ENCODE results near the gene FOLR3.
"Not testable (repeated sequence)": the region's sequence is repeated elsewhere in the genome, so short reads cannot be mapped to it uniquely, and the experiment has no call there.

FOLR3 gene

GRCh38 chr11:72136684-72137262, 1.2 kb downstream of the FOLR3 start:
- no peak for TF ChIP-seq CTCF (IDR thresholded peaks at IDR 0.05; ENCODE audit: insufficient read depth, missing control alignments)
- DNase-seq (ENCODE audit: insufficient read length, low spot score), result no peak
- no peak for FAIRE-seq

GRCh38 chr11:72138821-72139390, 3.4 kb downstream of the FOLR3 start:
- no peak for DNase-seq (ENCODE audit: insufficient read length, low spot score)
- FAIRE-seq, result no peak
- TF ChIP-seq CTCF (IDR thresholded peaks at IDR 0.05; ENCODE audit: insufficient read depth, missing control alignments), result no peak

- DNase-seq (ENCODE audit: insufficient read length, low spot score), result no peak
- no peak for FAIRE-seq
- no peak for TF ChIP-seq CTCF (IDR thresholded peaks at IDR 0.05; ENCODE audit: insufficient read depth, missing control alignments)
Measured at GRCh38 chr11:72139500-72139899, 4.0 kb downstream of the FOLR3 start.

GRCh38 chr11:72140661-72141060, 5.1 kb downstream of the FOLR3 start:
- no peak for FAIRE-seq
- TF ChIP-seq CTCF (IDR thresholded peaks at IDR 0.05; ENCODE audit: insufficient read depth, missing control alignments), result no peak
- no peak for DNase-seq (ENCODE audit: insufficient read length, low spot score)

GRCh38 chr11:72141066-72141465, 5.5 kb downstream of the FOLR3 start:
- FAIRE-seq (no peak), DNase-seq (ENCODE audit: insufficient read length, low spot score) (no peak)
- no peak for TF ChIP-seq CTCF (IDR thresholded peaks at IDR 0.05; ENCODE audit: insufficient read depth, missing control alignments)

GRCh38 chr11:72142086-72142485, 6.6 kb downstream of the FOLR3 start:
- not testable (repeated sequence) for FAIRE-seq; DNase-seq (ENCODE audit: insufficient read length, low spot score)

- not testable (repeated sequence) for FAIRE-seq; DNase-seq (ENCODE audit: insufficient read length, low spot score)
Measured at GRCh38 chr11:72142543-72142942, 7.0 kb downstream of the FOLR3 start.

- DNase-seq (ENCODE audit: insufficient read length, low spot score), result no peak
- no peak for TF ChIP-seq CTCF (IDR thresholded peaks at IDR 0.05; ENCODE audit: insufficient read depth, missing control alignments)
- FAIRE-seq, result no peak
Measured at GRCh38 chr11:72144807-72145565, 9.5 kb downstream of the FOLR3 start.
